GM19238 (cell line): Measurements from ENCODE around the gene PCSK4.

Source experiments
- DNase-seq: peaks from one replicate; pipeline ENCODE4 v3.0.0; 2011; ENCODE audit warnings: low spot score; ENCODE audit not compliant: insufficient read length

The PCSK4 gene

GRCh38 chr19:1471010-1471514, 19.1 kb downstream of the PCSK4 start:
- DNase-seq = no peak

GRCh38 chr19:1470305-1471009, 19.7 kb downstream of the PCSK4 start:
- no peak for DNase-seq

- no peak for DNase-seq
Observed at GRCh38 chr19:1470055-1470304, 20.2 kb downstream of the PCSK4 start.

DNA sequence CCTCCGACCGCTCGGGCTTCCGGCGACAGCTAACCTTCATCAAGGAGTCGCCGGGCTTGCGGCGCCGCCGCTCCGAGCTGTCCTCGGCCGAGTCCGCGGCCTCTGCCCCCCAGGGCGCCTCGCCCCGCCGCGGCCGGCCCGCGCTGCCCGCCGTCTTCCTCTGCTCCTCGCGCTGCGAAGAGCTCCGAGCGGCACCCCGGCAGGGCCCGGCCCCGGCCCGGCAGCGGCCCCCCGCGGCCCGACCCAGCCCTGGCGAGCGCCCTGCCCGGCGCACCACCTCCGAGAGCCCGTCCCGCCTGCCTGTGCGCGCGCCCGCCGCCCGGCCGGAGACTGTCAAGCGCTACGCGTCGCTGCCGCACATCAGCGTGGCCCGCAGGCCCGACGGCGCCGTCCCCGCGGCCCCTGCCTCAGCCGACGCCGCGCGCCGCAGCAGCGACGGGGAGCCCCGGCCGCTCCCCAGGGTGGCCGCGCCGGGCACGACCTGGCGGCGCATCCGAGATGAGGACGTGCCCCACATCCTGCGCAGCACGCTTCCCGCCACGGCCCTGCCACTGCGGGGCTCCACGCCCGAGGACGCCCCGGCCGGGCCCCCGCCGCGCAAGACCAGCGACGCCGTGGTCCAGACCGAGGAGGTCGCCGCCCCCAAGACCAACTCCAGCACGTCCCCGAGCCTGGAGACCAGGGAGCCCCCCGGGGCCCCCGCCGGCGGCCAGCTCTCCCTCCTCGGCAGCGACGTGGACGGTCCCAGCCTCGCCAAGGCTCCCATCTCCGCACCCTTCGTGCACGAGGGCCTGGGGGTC, 20.7 kb downstream of the PCSK4 start:
- DNase-seq = no peak

- no peak for DNase-seq
Observed at GRCh38 chr19:1468821-1469254, 21.3 kb downstream of the PCSK4 start.

GRCh38 chr19:1468274-1468820, 21.8 kb downstream of the PCSK4 start:
- DNase-seq = no peak

GRCh38 chr19:1467490-1468273, 22.5 kb downstream of the PCSK4 start:
- no peak for DNase-seq

DNA sequence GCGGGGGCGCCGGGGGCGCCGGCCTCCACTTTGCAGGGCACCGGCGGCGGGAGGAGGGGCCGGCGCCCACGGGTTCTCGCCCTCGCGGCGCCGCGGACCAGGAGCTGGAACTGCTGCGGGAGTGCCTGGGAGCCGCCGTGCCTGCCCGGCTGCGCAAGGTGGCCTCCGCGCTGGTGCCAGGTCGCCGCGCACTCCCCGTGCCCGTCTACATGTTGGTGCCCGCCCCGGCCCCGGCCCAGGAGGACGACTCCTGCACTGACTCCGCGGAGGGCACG, 23.0 kb downstream of the PCSK4 start:
- DNase-seq = no peak

- no peak for DNase-seq
Observed at GRCh38 chr19:1466461-1467214, 23.5 kb downstream of the PCSK4 start.

DNA sequence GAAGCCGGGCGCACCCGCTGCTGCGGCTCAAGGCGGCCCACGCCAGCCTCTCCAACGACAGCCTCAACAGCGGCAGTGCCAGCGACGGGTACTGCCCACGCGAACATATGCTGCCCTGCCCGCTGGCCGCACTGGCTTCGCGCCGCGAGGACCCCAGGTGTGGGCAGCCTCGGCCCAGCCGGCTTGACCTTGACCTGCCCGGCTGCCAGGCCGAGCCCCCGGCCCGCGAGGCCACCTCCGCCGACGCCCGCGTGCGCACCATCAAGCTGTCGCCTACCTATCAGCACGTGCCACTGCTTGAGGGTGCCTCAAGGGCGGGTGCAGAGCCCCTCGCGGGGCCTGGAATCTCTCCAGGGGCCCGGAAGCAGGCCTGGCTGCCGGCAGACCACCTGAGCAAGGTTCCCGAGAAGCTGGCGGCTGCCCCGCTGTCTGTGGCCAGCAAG, 24.1 kb downstream of the PCSK4 start:
- DNase-seq = no peak

DNA sequence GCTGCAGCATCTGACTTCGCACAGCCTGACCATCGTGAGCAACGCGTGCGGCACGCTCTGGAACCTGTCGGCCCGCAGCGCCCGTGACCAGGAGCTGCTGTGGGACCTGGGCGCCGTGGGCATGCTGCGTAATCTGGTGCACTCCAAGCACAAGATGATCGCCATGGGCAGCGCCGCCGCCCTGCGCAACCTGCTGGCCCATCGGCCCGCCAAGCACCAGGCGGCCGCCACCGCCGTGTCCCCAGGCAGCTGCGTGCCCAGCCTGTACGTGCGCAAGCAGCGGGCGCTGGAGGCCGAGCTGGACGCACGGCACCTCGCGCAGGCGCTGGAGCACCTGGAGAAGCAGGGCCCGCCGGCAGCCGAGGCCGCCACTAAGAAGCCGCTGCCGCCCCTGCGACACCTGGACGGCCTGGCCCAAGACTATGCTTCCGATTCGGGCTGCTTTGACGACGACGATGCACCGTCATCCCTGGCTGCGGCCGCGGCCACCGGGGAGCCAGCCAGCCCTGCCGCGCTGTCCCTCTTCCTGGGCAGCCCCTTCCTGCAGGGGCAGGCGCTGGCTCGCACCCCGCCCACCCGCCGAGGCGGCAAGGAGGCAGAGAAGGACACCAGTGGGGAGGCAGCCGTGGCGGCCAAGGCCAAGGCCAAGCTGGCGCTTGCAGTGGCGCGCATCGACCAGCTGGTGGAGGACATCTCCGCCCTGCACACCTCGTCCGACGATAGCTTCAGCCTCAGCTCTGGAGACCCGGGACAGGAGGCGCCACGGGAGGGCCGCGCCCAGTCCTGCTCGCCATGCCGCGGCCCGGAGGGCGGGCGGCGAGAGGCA, 24.7 kb downstream of the PCSK4 start:
- DNase-seq = no peak

- no peak for DNase-seq
Observed at GRCh38 chr19:1461862-1462261, 28.3 kb downstream of the PCSK4 start.

GRCh38 chr19:1460033-1460995, 29.8 kb downstream of the PCSK4 start:
- no peak for DNase-seq

GRCh38 chr19:1459479-1459878, 30.7 kb downstream of the PCSK4 start:
- no peak for DNase-seq

- no peak for DNase-seq
Observed at GRCh38 chr19:1457892-1458291, 32.3 kb downstream of the PCSK4 start.

- DNase-seq = no peak
Observed at GRCh38 chr19:1457031-1457739, 33.0 kb downstream of the PCSK4 start.

- no peak for DNase-seq
Observed at GRCh38 chr19:1456121-1456900, 33.8 kb downstream of the PCSK4 start.
